HG02938 (cell line): ENCODE results near the gene BPTF.
"Not testable (repeated sequence)": the region's sequence is repeated elsewhere in the genome, so short reads cannot be mapped to it uniquely, and the experiment has no call there.

ENCODE experiments used
- ATAC-seq: cut with Tn5 transposase; IDR thresholded peaks from one replicate; pipeline ENCODE4 v1.9.1; 2021; ENCODE audit warnings: mild to moderate bottlenecking, moderate library complexity; ENCODE audit not compliant: unreplicated experiment

BPTF gene

GRCh38 chr17:67970783-67971182 is 145.5 kb downstream of the BPTF start:
- no peak for ATAC-seq

- ATAC-seq = no peak
Measured at GRCh38 chr17:67974185-67974584, 148.9 kb downstream of the BPTF start.

- ATAC-seq = no peak
Measured at GRCh38 chr17:67974598-67975066, 149.3 kb downstream of the BPTF start.

- not testable (repeated sequence) for ATAC-seq
Measured at GRCh38 chr17:67976306-67976705, 151.0 kb downstream of the BPTF start.

- ATAC-seq = no peak
Measured at GRCh38 chr17:67980456-67980855, 155.2 kb downstream of the BPTF start.

- not testable (repeated sequence) for ATAC-seq
Measured at GRCh38 chr17:67980883-67981282, 155.6 kb downstream of the BPTF start.

GRCh38 chr17:67982034-67982640 is 156.8 kb downstream of the BPTF start:
- ATAC-seq = no peak

- ATAC-seq = no peak
Measured at GRCh38 chr17:67982686-67983382, 157.5 kb downstream of the BPTF start.

GRCh38 chr17:67983383-67983688 is 158.0 kb downstream of the BPTF start:
- ATAC-seq = no peak

GRCh38 chr17:67990909-67991308 is 165.6 kb downstream of the BPTF start:
- ATAC-seq = no peak

- ATAC-seq = no peak
Measured at GRCh38 chr17:67992548-67993152, 167.3 kb downstream of the BPTF start.

- ATAC-seq = peak; percentile 68
Measured at GRCh38 chr17:67993153-67993997, 168.1 kb downstream of the BPTF start.

GRCh38 chr17:67993998-67994361 is 168.7 kb downstream of the BPTF start:
- no peak for ATAC-seq

- ATAC-seq = no peak
Measured at GRCh38 chr17:67994817-67995569, 169.7 kb downstream of the BPTF start.

GRCh38 chr17:67995570-67996263 is 170.4 kb downstream of the BPTF start:
- ATAC-seq = no peak

- ATAC-seq = not testable (repeated sequence)
Measured at GRCh38 chr17:67996301-67997171, 171.2 kb downstream of the BPTF start, which contains the start of gene C17orf58. TSS of gene C17orf58 (minus strand) at chr17:67996469. CDS start at chr17:67996198, 271 bp downstream.

- no peak for ATAC-seq
Measured at GRCh38 chr17:67998466-67998865, 173.2 kb downstream of the BPTF start.

- no peak for ATAC-seq
Measured at GRCh38 chr17:67999291-67999911, 174.1 kb downstream of the BPTF start.

- ATAC-seq = no peak
Measured at GRCh38 chr17:68004201-68004600, 178.9 kb downstream of the BPTF start.
